H9 (cell line): ENCODE measurements around the gene GRWD1. TPM values are rescaled to one million over a fixed set of nuclear protein-coding genes. Genes with fewer than 3 reads are reported as not detected.
A peak's percentile ranks its signal among the peaks of the same experiment; 100 is the strongest.

Source experiments
- DNase-seq: peaks from one replicate; pipeline ENCODE4 v3.0.0-alpha.2; 2017
- H2AFZ ChIP-seq: one replicate; pipeline ENCODE4 v1.6.1; 2013; ENCODE audit warnings: mild to moderate bottlenecking, low read length, control low read depth, moderate library complexity
- H2AK5ac ChIP-seq: 2 replicates; pipeline ENCODE4 v1.6.1; 2013; ENCODE audit warnings: low read length, control low read depth, mixed read lengths; ENCODE audit not compliant: insufficient read length
- H2BK120ac ChIP-seq: one replicate; pipeline ENCODE4 v1.6.1; 2013; ENCODE audit warnings: low read depth, mild to moderate bottlenecking, low read length, control low read depth, inconsistent platforms; ENCODE audit not compliant: poor library complexity, severe bottlenecking
- H2BK12ac ChIP-seq: 2 replicates; pipeline ENCODE4 v1.6.1; 2013; ENCODE audit warnings: low read length, control low read depth, mixed read lengths, low read depth; ENCODE audit not compliant: insufficient read length
- H2BK15ac ChIP-seq: 2 replicates; pipeline ENCODE4 v1.6.1; 2013; ENCODE audit warnings: low read depth, low read length, control low read depth
- H2BK20ac ChIP-seq: one replicate; pipeline ENCODE4 v1.6.1; 2013; ENCODE audit warnings: low read depth, mild to moderate bottlenecking, low read length, control low read depth, inconsistent platforms; ENCODE audit not compliant: poor library complexity, severe bottlenecking
- H2BK5ac ChIP-seq: 2 replicates; pipeline ENCODE4 v1.6.1; 2013; ENCODE audit warnings: low read length, control low read depth, mixed read lengths; ENCODE audit not compliant: insufficient read length
- H3K14ac ChIP-seq: 2 replicates; pipeline ENCODE4 v1.6.1; 2013; ENCODE audit warnings: low read length, control low read depth; ENCODE audit not compliant: insufficient read depth
- H3K18ac ChIP-seq: 2 replicates; pipeline ENCODE4 v1.6.1; 2013; ENCODE audit warnings: low read depth, mild to moderate bottlenecking, mixed read lengths, low read length, control low read depth; ENCODE audit not compliant: insufficient read length
- H3K23ac ChIP-seq: 2 replicates; pipeline ENCODE4 v1.6.1; 2013; ENCODE audit warnings: low read length, control low read depth, mixed read lengths, low read depth; ENCODE audit not compliant: insufficient read length
- H3K23me2 ChIP-seq: 2 replicates; pipeline ENCODE4 v1.6.1; 2013; ENCODE audit warnings: low read depth, mild to moderate bottlenecking, mixed read lengths, low read length, control low read depth; ENCODE audit not compliant: insufficient read length, poor library complexity, severe bottlenecking
- H3K27ac ChIP-seq: 2 replicates; pipeline ENCODE4 v1.5.1; 2013; ENCODE audit warnings: low read length, control low read depth, mixed read lengths, low read depth; ENCODE audit not compliant: insufficient read length
- H3K27me3 ChIP-seq: 2 replicates; pipeline ENCODE4 v1.6.1; 2013; ENCODE audit warnings: low read length, control low read depth, inconsistent platforms; ENCODE audit not compliant: insufficient read depth
- H3K4ac ChIP-seq: 2 replicates; pipeline ENCODE4 v1.6.1; 2013; ENCODE audit warnings: low read depth, mild to moderate bottlenecking, control low read depth, inconsistent platforms, low read length, moderate library complexity
- H3K4me1 ChIP-seq: 2 replicates; pipeline ENCODE4 v1.6.1; 2013; ENCODE audit warnings: low read length, control low read depth, inconsistent platforms; ENCODE audit not compliant: insufficient read depth
- H3K4me2 ChIP-seq: 2 replicates; pipeline ENCODE4 v1.6.1; 2013; ENCODE audit warnings: low read length, control low read depth, mixed read lengths; ENCODE audit not compliant: insufficient read length, insufficient read depth
- H3K56ac ChIP-seq: 2 replicates; pipeline ENCODE4 v1.6.1; 2013; ENCODE audit warnings: low read depth, mild to moderate bottlenecking, mixed read lengths, low read length, control low read depth; ENCODE audit not compliant: insufficient read length
- H3K79me1 ChIP-seq: 2 replicates; pipeline ENCODE4 v1.6.1; 2013; ENCODE audit warnings: low read depth, mild to moderate bottlenecking, moderate library complexity, low read length, control low read depth, inconsistent platforms; ENCODE audit not compliant: insufficient read depth, poor library complexity, severe bottlenecking
- H3K79me2 ChIP-seq: 2 replicates; pipeline ENCODE4 v1.6.1; 2013; ENCODE audit warnings: low read length, control low read depth, inconsistent platforms; ENCODE audit not compliant: insufficient read depth
- H3K9ac ChIP-seq: 2 replicates; pipeline ENCODE4 v1.6.1; 2013; ENCODE audit warnings: low read length, control low read depth, mixed read lengths; ENCODE audit not compliant: insufficient read length; ENCODE audit errors: extremely low read depth
- H3K9me3 ChIP-seq: one replicate; pipeline ENCODE4 v1.6.1; 2013; ENCODE audit warnings: low read depth, low read length, inconsistent platforms; ENCODE audit not compliant: control insufficient read depth
- H3T11ph ChIP-seq: one replicate; pipeline ENCODE4 v1.6.1; 2013; ENCODE audit warnings: mild to moderate bottlenecking, low read length, control low read depth, inconsistent platforms
- H4K20me1 ChIP-seq: one replicate; pipeline ENCODE4 v1.6.1; 2013; ENCODE audit not compliant: control insufficient read depth, insufficient read length, insufficient read depth
- H4K5ac ChIP-seq: 2 replicates; pipeline ENCODE4 v1.6.1; 2013; ENCODE audit warnings: low read depth, mild to moderate bottlenecking, mixed read lengths, low read length, control low read depth; ENCODE audit not compliant: insufficient read length
- H4K8ac ChIP-seq: replicated peaks from 2 replicates; pipeline ENCODE4 v1.6.1; 2013; ENCODE audit warnings: low read length, control low read depth, mixed read lengths, low read depth; ENCODE audit not compliant: insufficient read length
- H4K91ac ChIP-seq: 2 replicates; pipeline ENCODE4 v1.6.1; 2013; ENCODE audit warnings: low read depth, mild to moderate bottlenecking, moderate library complexity, mixed read lengths, low read length, control low read depth; ENCODE audit not compliant: insufficient read length
- H3K27ac Mint-ChIP-seq, 3 experiments: 2 replicates in 2 of 3; 3 replicates in 1 of 3; pipeline ENCODE4 v1.8.0; 2020 to 2021; ENCODE audit warnings: mixed read lengths in 3 of 3, mild to moderate bottlenecking in 1 of 3, moderate library complexity in 1 of 3
- H3K27me3 Mint-ChIP-seq: 2 replicates; pipeline ENCODE4 v1.8.0; 2021; ENCODE audit warnings: low read depth, mild to moderate bottlenecking, moderate library complexity, mixed read lengths
- H3K36me3 Mint-ChIP-seq, 3 experiments: 2 replicates in 2 of 3; 3 replicates in 1 of 3; pipeline ENCODE4 v1.8.0; 2020 to 2021; ENCODE audit warnings: low read depth in 3 of 3, mixed read lengths in 3 of 3; ENCODE audit not compliant: insufficient read depth in 1 of 3
- H3K4me1 Mint-ChIP-seq, 2 experiments: 2 replicates each; pipeline ENCODE4 v1.8.0; 2020; ENCODE audit warnings: mixed read lengths in 2 of 2
- H3K4me3 Mint-ChIP-seq, 2 experiments: 2 replicates in 1 of 2; 3 replicates in 1 of 2; pipeline ENCODE4 v1.8.0; 2020 to 2021; ENCODE audit warnings: mild to moderate bottlenecking in 2 of 2, mixed read lengths in 2 of 2, moderate library complexity in 1 of 2
- H3K9me3 Mint-ChIP-seq, 2 experiments: 2 replicates in 1 of 2; 3 replicates in 1 of 2; pipeline ENCODE4 v1.8.0; 2020; ENCODE audit warnings: mild to moderate bottlenecking in 2 of 2, mixed read lengths in 2 of 2, moderate library complexity in 1 of 2
- WGBS: extraction: QIAGEN DNeasy Blood & Tissue Kit; methylation state at CpG from one replicate; pipeline ENCODE4 v1.1.7; 2013; ENCODE audit warnings: missing lambda C conversion rate, low lambda C conversion rate, mixed read lengths; ENCODE audit not compliant: insufficient read length; ENCODE audit errors: extremely low coverage; 5-methylcytosine and 5-hydroxymethylcytosine counted together
- total RNA-seq: library from RNA; stranded (reverse); gene quantifications from 2 replicates; pipeline ENCODE4 v1.2.1, GENCODE V29; 2021
- TF ChIP-seq, protein P1 (sequence below): fragments of 200-600 bp; sonication (generic); conservative IDR thresholded peaks from 3 replicates; pipeline ENCODE4 v1.8.0; 2021; ENCODE audit warnings: antibody characterized with exemption, mild to moderate bottlenecking

The GRWD1 gene
- total RNA-seq, 1 experiment from 2014 or later = 92.0 TPM

DNA sequence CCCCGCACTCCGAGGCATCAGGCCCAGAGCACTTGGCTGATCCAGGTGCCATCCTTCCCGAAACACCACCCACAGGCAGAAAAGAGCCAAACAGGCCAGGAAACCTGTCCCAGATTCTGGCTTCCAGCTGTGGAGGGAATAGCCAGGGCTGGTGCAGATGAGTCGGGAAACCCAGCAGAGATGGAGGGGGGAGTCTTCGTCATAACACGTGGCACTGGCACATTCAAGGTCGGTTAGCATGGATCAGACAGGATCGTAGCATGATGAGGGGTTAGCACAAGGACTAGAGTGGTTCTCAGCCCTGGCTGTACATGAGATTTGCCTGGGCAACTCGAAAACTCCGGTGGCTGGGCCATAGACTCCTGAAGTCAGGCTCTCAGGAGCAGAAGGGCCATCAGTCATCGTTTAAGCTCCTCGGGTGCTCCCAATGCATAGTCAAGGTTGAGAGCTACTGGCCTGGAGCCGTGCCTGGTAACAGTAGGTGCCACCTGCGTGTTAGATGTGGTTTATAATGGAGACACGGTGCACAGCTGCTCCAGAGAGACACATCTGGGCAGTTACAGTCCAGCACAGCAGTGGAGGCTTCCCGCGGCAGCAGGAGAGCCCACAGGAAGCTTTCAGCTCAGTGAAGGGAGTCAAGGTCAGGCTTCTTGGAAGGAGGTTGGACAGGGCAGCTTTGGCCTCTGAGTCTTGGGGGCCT is 29.7 kb downstream of the GRWD1 start:
- Mint-ChIP-seq H3K4me3 (no peak overlapping the region; a peak in 1 of 5 replicates), H3K9me3 (no peaks in the 10 kb centered on the region; a peak in 1 of 5 replicates), H3K27me3 (no peaks in the 10 kb centered on the region), H3K4me1 (peaks cover 0 to 2% of the 10 kb centered on the region in 2 experiments; a peak in 1 of 4 replicates), H3K27ac (peak overlapping the region in 1 of 3 experiments; percentile 95; a peak in 2 of 7 replicates), H3K36me3 (peaks cover 54 to 80% (median 69%) of the 10 kb centered on the region in 3 experiments)
- Histone ChIP-seq H2AFZ (no peak overlapping the region), H3K23me2 (no peaks in the 10 kb centered on the region), H3K9ac (no peak overlapping the region), H4K20me1 (no peaks in the 10 kb centered on the region), H3K79me2 (no peaks in the 10 kb centered on the region), H3K27ac (no peak overlapping the region), H4K8ac (no peak overlapping the region), H3K4me2 (no peak overlapping the region), H3K18ac (no peak overlapping the region), H3K56ac (no peak overlapping the region), H3K4ac (no peak overlapping the region), H2BK12ac (no peak overlapping the region), H2BK5ac (no peak overlapping the region), H3K9me3 (no peaks in the 10 kb centered on the region), H3T11ph (no peak overlapping the region), H3K27me3 (no peaks in the 10 kb centered on the region), H3K79me1 (no peaks in the 10 kb centered on the region), H4K5ac (no peak overlapping the region), H2BK15ac (no peak overlapping the region), H3K4me1 (no peaks in the 10 kb centered on the region), H2BK20ac (no peak overlapping the region), H3K14ac (no peak overlapping the region), H3K23ac (no peak overlapping the region), H2BK120ac (no peak overlapping the region), H4K91ac (no peak overlapping the region), H2AK5ac (no peak overlapping the region)
- TF ChIP-seq, protein P1, sequence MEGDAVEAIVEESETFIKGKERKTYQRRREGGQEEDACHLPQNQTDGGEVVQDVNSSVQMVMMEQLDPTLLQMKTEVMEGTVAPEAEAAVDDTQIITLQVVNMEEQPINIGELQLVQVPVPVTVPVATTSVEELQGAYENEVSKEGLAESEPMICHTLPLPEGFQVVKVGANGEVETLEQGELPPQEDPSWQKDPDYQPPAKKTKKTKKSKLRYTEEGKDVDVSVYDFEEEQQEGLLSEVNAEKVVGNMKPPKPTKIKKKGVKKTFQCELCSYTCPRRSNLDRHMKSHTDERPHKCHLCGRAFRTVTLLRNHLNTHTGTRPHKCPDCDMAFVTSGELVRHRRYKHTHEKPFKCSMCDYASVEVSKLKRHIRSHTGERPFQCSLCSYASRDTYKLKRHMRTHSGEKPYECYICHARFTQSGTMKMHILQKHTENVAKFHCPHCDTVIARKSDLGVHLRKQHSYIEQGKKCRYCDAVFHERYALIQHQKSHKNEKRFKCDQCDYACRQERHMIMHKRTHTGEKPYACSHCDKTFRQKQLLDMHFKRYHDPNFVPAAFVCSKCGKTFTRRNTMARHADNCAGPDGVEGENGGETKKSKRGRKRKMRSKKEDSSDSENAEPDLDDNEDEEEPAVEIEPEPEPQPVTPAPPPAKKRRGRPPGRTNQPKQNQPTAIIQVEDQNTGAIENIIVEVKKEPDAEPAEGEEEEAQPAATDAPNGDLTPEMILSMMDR = no peak
- no peak for DNase-seq
- no CpG with 5 or more reads among the region's 17 CpGs for WGBS
